H1 (cell line): ENCODE measurements around the gene SLC26A9. TPM values are rescaled to one million over a fixed set of nuclear protein-coding genes. Genes with fewer than 3 reads are reported as not detected.

Source experiments
- CTCF ChIA-PET: fragments of 300-600 bp; sonication (Branson Sonifier 250); formaldehyde crosslinking; loops from one replicate; lab custom pipeline; 2021; ENCODE audit not compliant: partially characterized antibody; lab: Charles Lee
- POLR2A ChIA-PET: fragments of 300-600 bp; sonication (Branson Sonifier 250); formaldehyde crosslinking; loops from one replicate; lab custom pipeline; 2021; ENCODE audit warnings: inconsistent platforms; ENCODE audit not compliant: partially characterized antibody; lab: Charles Lee
- DNase-seq, 2 experiments: peaks; one replicate each; pipeline versions ENCODE4 v3.0.0 to v3.0.0-alpha.2; 2010 to 2022; ENCODE audit warnings: low spot score in 2 of 2, low read depth in 1 of 2, mixed read lengths in 1 of 2
- FAIRE-seq: peaks from 2 replicates; lab custom pipeline; 2011; peaks lifted over from hg19 to GRCh38; lab: Jason Lieb, UNC
- H2AFZ ChIP-seq: 2 replicates; pipeline ENCODE4 v1.8.1; 2012; ENCODE audit warnings: low read length, inconsistent platforms
- H2AK5ac ChIP-seq: 2 replicates; pipeline ENCODE4 v1.6.1; 2013; ENCODE audit warnings: low read depth, low read length
- H2BK120ac ChIP-seq: replicated peaks from 2 replicates; pipeline ENCODE3; 2013; ENCODE audit warnings: low read depth, low read length, inconsistent platforms
- H2BK12ac ChIP-seq: 2 replicates; pipeline ENCODE4 v1.6.1; 2013; ENCODE audit warnings: low read depth, low read length
- H2BK15ac ChIP-seq: 2 replicates; pipeline ENCODE4 v1.6.1; 2013; ENCODE audit warnings: low read length
- H2BK20ac ChIP-seq: 2 replicates; pipeline ENCODE4 v1.6.1; 2013; ENCODE audit warnings: low read length
- H2BK5ac ChIP-seq: 2 replicates; pipeline ENCODE4 v1.6.1; 2013; ENCODE audit warnings: low read depth, low read length
- H3K14ac ChIP-seq: 2 replicates; pipeline ENCODE4 v1.6.1; 2013; ENCODE audit warnings: inconsistent platforms; ENCODE audit not compliant: insufficient read length
- H3K18ac ChIP-seq: 2 replicates; pipeline ENCODE4 v1.6.1; 2013; ENCODE audit warnings: low read length; ENCODE audit errors: extremely low read depth
- H3K23ac ChIP-seq: 2 replicates; pipeline ENCODE4 v1.6.1; 2013; ENCODE audit warnings: inconsistent platforms; ENCODE audit not compliant: insufficient read length
- H3K23me2 ChIP-seq: 2 replicates; pipeline ENCODE4 v1.6.1; 2013; ENCODE audit warnings: low read depth, low read length
- H3K27ac ChIP-seq: 2 replicates; pipeline ENCODE4 v1.6.1; 2011; ENCODE audit warnings: low read depth, low read length, inconsistent platforms
- H3K27me3 ChIP-seq, 4 experiments: replicated peaks in 1 of 4; 1 replicate in 1 of 4; 2 replicates in 3 of 4; pipeline versions ENCODE4 v1.6.1 to v1.8.1; 2011 to 2013; ENCODE audit warnings: low read length in 3 of 4, mild to moderate bottlenecking in 3 of 4, inconsistent platforms in 2 of 4, mixed read lengths in 2 of 4, moderate library complexity in 1 of 4; ENCODE audit not compliant: control insufficient read depth in 3 of 4, insufficient read depth in 3 of 4; ENCODE audit errors: extremely low read depth in 1 of 4
- H3K36me3 ChIP-seq, 4 experiments: 2 replicates each; pipeline versions ENCODE4 v1.6.1 to v1.8.1; 2011 to 2013; ENCODE audit warnings: mild to moderate bottlenecking in 4 of 4, low read length in 3 of 4, moderate library complexity in 2 of 4, control low read depth in 1 of 4, inconsistent platforms in 1 of 4; ENCODE audit not compliant: insufficient read depth in 4 of 4, control insufficient read depth in 2 of 4
- H3K4ac ChIP-seq: replicated peaks from 2 replicates; pipeline ENCODE3; 2013; ENCODE audit warnings: low read length, low read depth, mixed read lengths, inconsistent platforms; ENCODE audit not compliant: insufficient read length
- H3K4me1 ChIP-seq, 4 experiments: replicated peaks in 1 of 4; 1 replicate in 1 of 4; 2 replicates in 3 of 4; pipeline versions ENCODE4 v1.6.1 to v1.8.1; 2011 to 2013; ENCODE audit warnings: low read length in 3 of 4, inconsistent platforms in 2 of 4, mixed read lengths in 1 of 4; ENCODE audit not compliant: insufficient read depth in 4 of 4, control insufficient read depth in 3 of 4
- H3K4me2 ChIP-seq, 2 experiments: 2 replicates each; pipeline versions ENCODE4 v1.6.1 to v1.8.1; 2011 to 2013; ENCODE audit warnings: low read depth in 2 of 2, low read length in 2 of 2, control low read depth in 1 of 2, inconsistent platforms in 1 of 2, mild to moderate bottlenecking in 1 of 2; ENCODE audit not compliant: insufficient read depth in 1 of 2
- H3K4me3 ChIP-seq, 4 experiments: fragments of 200-600, 300-600 bp in 1 of 4; sonication (generic), shearing (Covaris generic), sonication (Bioruptor Twin) in 1 of 4; 2 replicates each; pipeline versions ENCODE4 v1.5.1 to v1.8.1; 2011 to 2016; ENCODE audit warnings: low read length in 4 of 4, low read depth in 3 of 4, control low read depth in 2 of 4, inconsistent platforms in 2 of 4, mild to moderate bottlenecking in 2 of 4, mixed read lengths in 1 of 4, moderate library complexity in 1 of 4; ENCODE audit not compliant: insufficient read depth in 2 of 4; ENCODE audit errors: extremely low read depth in 1 of 4
- H3K56ac ChIP-seq: replicated peaks from 2 replicates; pipeline ENCODE3; 2013; ENCODE audit warnings: low read depth, mild to moderate bottlenecking, mixed read lengths, low read length, inconsistent platforms; ENCODE audit not compliant: insufficient read length
- H3K79me1 ChIP-seq: 2 replicates; pipeline ENCODE4 v1.6.1; 2013; ENCODE audit warnings: low read depth, low read length, control low read depth
- H3K79me2 ChIP-seq, 2 experiments: 2 replicates each; pipeline versions ENCODE4 v1.6.1 to v1.8.1; 2012 to 2013; ENCODE audit warnings: low read length in 2 of 2, mild to moderate bottlenecking in 2 of 2, inconsistent platforms in 1 of 2; ENCODE audit not compliant: insufficient read depth in 2 of 2, control insufficient read depth in 1 of 2
- H3K9ac ChIP-seq, 4 experiments: replicated peaks in 1 of 4; 1 replicate in 1 of 4; 2 replicates in 3 of 4; pipeline versions ENCODE4 v1.6.1 to v1.8.1; 2011 to 2013; ENCODE audit warnings: low read depth in 3 of 4, low read length in 3 of 4, control low read depth in 2 of 4, mild to moderate bottlenecking in 2 of 4, moderate library complexity in 2 of 4, inconsistent platforms in 1 of 4; ENCODE audit errors: extremely low read depth in 1 of 4
- H3K9me3 ChIP-seq, 2 experiments: 2 replicates each; pipeline versions ENCODE4 v1.6.1 to v1.8.1; 2012 to 2013; ENCODE audit warnings: mild to moderate bottlenecking in 2 of 2, moderate library complexity in 2 of 2, control low read depth in 1 of 2, inconsistent platforms in 1 of 2, low read depth in 1 of 2, low read length in 1 of 2, mixed read lengths in 1 of 2; ENCODE audit not compliant: insufficient read depth in 2 of 2
- H4K20me1 ChIP-seq, 2 experiments: replicated peaks in 1 of 2; 2 replicates each; pipeline versions ENCODE3 to v1.8.1; 2011 to 2013; ENCODE audit warnings: inconsistent platforms in 2 of 2, low read length in 2 of 2, mild to moderate bottlenecking in 1 of 2; ENCODE audit not compliant: insufficient read depth in 2 of 2, control insufficient read depth in 1 of 2
- H4K5ac ChIP-seq: 2 replicates; pipeline ENCODE4 v1.6.1; 2013; ENCODE audit warnings: low read length, low read depth, mixed read lengths, inconsistent platforms; ENCODE audit not compliant: insufficient read length
- H4K8ac ChIP-seq: 2 replicates; pipeline ENCODE4 v1.8.0; 2013; ENCODE audit warnings: mild to moderate bottlenecking, moderate library complexity, low read length, inconsistent platforms; ENCODE audit not compliant: insufficient read depth; ENCODE audit errors: extremely low read depth
- H4K91ac ChIP-seq: replicated peaks from 2 replicates; pipeline ENCODE3; 2013; ENCODE audit warnings: low read length, mixed read lengths, inconsistent platforms; ENCODE audit not compliant: insufficient read length
- ASH2L ChIP-seq: fragments of 200-600, 300-600 bp; sonication (generic); IDR thresholded peaks from one replicate; pipeline ENCODE4 v1.7.1; 2017; ENCODE audit warnings: low read length
- BRCA1 ChIP-seq: IDR thresholded peaks from 2 replicates; pipeline ENCODE4 v1.6.1; 2012; ENCODE audit warnings: low read depth, low read length, improper control_type of control experiment
- CBX8 ChIP-seq: fragments of 300-800, 300-1000 bp; sonication (generic); IDR thresholded peaks from 2 replicates; pipeline ENCODE4 v1.7.1; 2016; ENCODE audit warnings: low read depth, low read length, borderline replicate concordance
- CEBPB ChIP-seq: IDR thresholded peaks from 2 replicates; pipeline ENCODE4 v1.6.1; 2012; ENCODE audit warnings: low read depth, low read length
- EP300 ChIP-seq, 2 experiments: IDR thresholded peaks; 1 replicate in 1 of 2; 2 replicates in 1 of 2; pipeline ENCODE4 v1.6.1; 2011 to 2012; ENCODE audit warnings: low read depth in 2 of 2, low read length in 2 of 2, mild to moderate bottlenecking in 2 of 2, borderline replicate concordance in 1 of 2, inconsistent platforms in 1 of 2, moderate library complexity in 1 of 2
- FOSL1 ChIP-seq: IDR thresholded peaks from 2 replicates; pipeline ENCODE4 v1.6.1; 2011; ENCODE audit warnings: mild to moderate bottlenecking, low read depth, low read length, moderate library complexity; ENCODE audit not compliant: insufficient read depth
- JUN ChIP-seq: IDR thresholded peaks from 2 replicates; pipeline ENCODE4 v1.6.1; 2011; ENCODE audit warnings: low read depth, mild to moderate bottlenecking, improper control_type of control experiment, low read length
- KDM5A ChIP-seq: fragments of 200-600 bp; IDR thresholded peaks from 2 replicates; pipeline ENCODE4 v1.7.1; 2012; ENCODE audit warnings: mild to moderate bottlenecking, low read length, inconsistent platforms, mixed read lengths
- NANOG ChIP-seq: IDR thresholded peaks from 2 replicates; pipeline ENCODE4 v1.6.1; 2011; ENCODE audit warnings: low read length, low read depth, mild to moderate bottlenecking, inconsistent platforms; ENCODE audit not compliant: insufficient read depth, poor library complexity, severe bottlenecking
- RAD21 ChIP-seq, 2 experiments: IDR thresholded peaks in 1 of 2; conservative IDR thresholded peaks in 1 of 2; 2 replicates each; pipeline ENCODE4 v1.6.1; 2011; ENCODE audit warnings: low read depth in 2 of 2, low read length in 2 of 2, improper control_type of control experiment in 1 of 2, inconsistent platforms in 1 of 2, mild to moderate bottlenecking in 1 of 2, moderate library complexity in 1 of 2
- WGBS, 2 experiments: shearing (Covaris generic) in 1 of 2; methylation state at CpG; one replicate each; pipeline versions ENCODE4 v1.1.6 to v1.1.7; 2013 to 2015; ENCODE audit warnings: low lambda C conversion rate in 2 of 2, mixed read lengths in 2 of 2, inconsistent platforms in 1 of 2, low coverage in 1 of 2, missing lambda C conversion rate in 1 of 2; ENCODE audit not compliant: insufficient replicate concordance in 2 of 2, insufficient coverage in 1 of 2, insufficient read length in 1 of 2; ENCODE audit errors: extremely low coverage in 1 of 2, missing lambda C conversion rate in 1 of 2; 5-methylcytosine and 5-hydroxymethylcytosine counted together
- polyA plus RNA-seq, 7 experiments: library from polyadenylated mRNA; depleted of rRNA in 3 of 7; stranded (reverse) in 5 of 7; unstranded in 2 of 7; fragments of >200 nt in 5 of 7; fragments of 200-250 nt in 2 of 7; gene quantifications; 1 replicate in 5 of 7; 2 replicates in 1 of 7; 4 replicates in 1 of 7; pipeline versions ENCODE4 v1.2.1 to v1.2.3, GENCODE V29; 2011 to 2013; ENCODE audit warnings: missing spikeins in 2 of 7, mixed read lengths in 2 of 7
- total RNA-seq: library from RNA; stranded (reverse); fragmentation: NEBNext Ultra II Directional; extraction: Animal tissue kit (Norgen Biotek cat#: 25700); gene quantifications from 2 replicates; pipeline ENCODE4 v1.2.1, GENCODE V29; 2021

SLC26A9 gene
- total and polyA plus RNA-seq, 2 of the 8 experiments (the other 6 are each of a cell fraction or from before 2014, with no cell fraction given), result not detected

DNA sequence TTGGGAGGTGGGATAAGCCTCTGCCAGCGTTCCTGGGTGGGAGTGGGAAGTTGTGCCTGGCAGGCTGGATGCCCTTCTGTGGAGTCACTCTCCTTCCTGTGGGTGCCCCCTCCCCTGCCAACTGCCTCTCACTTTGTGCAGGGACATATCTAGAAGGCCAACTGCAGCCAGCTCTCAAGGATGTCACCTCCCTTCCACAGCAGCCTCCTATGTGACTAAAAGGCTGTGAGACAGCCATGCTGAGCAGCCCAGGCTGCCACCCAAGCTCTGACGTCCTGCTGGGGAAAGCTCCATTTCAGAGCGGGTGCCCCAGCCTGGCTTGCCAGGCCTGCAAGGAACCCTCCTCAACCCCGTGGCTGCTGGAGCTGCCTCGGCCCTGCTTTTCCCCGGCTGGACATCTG is 19.6 kb upstream of the SLC26A9 start:
- Histone ChIP-seq H2BK15ac (peak overlapping the region; percentile 61; the same call in 1 of the 2 replicates), H3K36me3 (no peaks in the 10 kb centered on the region), H2AFZ (no peak overlapping the region), H3K14ac (no peak overlapping the region), H2BK12ac (no peak overlapping the region), H4K91ac (no peak overlapping the region), H3K23ac (no peak overlapping the region), H2BK20ac (no peak overlapping the region), H2AK5ac (no peak overlapping the region), H3K79me1 (no peaks in the 10 kb centered on the region), H3K4me1 (peaks cover 0 to 9% (median 4%) of the 10 kb centered on the region in 4 experiments; a peak in 4 of 7 replicates), H3K4ac (no peak overlapping the region), H3K4me3 (no peak overlapping the region), H2BK120ac (no peak overlapping the region), H3K56ac (no peak overlapping the region), H4K20me1 (no peaks in the 10 kb centered on the region), H4K8ac (no peak overlapping the region; the same call in 1 of the 2 replicates), H3K23me2 (no peaks in the 10 kb centered on the region), H3K18ac (no peak overlapping the region), H3K9me3 (no peaks in the 10 kb centered on the region), H3K27ac (no peak overlapping the region), H2BK5ac (no peak overlapping the region), H3K4me2 (no peak overlapping the region), H3K27me3 (no peaks in the 10 kb centered on the region), H3K79me2 (no peaks in the 10 kb centered on the region), H4K5ac (no peak overlapping the region), H3K9ac (no peak overlapping the region)
- POLR2A ChIA-PET, result no interaction called here
- 85% methylated on average over 6 of the region's 6 CpGs; no CpG with 5 or more reads in 1 of the 2 experiments for WGBS, 2 experiments
- FAIRE-seq (no peak), DNase-seq (no peak)
- CTCF ChIA-PET, result interaction anchor here (0.9 to 5.7 kb wide), 6 partner anchors 14 to 171 kb away, joined by 3 to 50 read pairs (median 5); partner anchors contain the start of gene SLC26A9
- TF ChIP-seq EP300 (IDR thresholded peaks at IDR 0.05; ENCODE audit: borderline replicate concordance in 1 of 2, low read depth in 2 of 2, low read length in 2 of 2), result no peak
- no peak for TF ChIP-seq JUN
- TF ChIP-seq ASH2L, result no peak
- TF ChIP-seq BRCA1, result no peak
- TF ChIP-seq FOSL1, result no peak
- TF ChIP-seq CEBPB, result no peak
- no peak for TF ChIP-seq KDM5A
- no peak for TF ChIP-seq NANOG
- TF ChIP-seq CBX8, result no peak
- no peak for TF ChIP-seq RAD21 (IDR thresholded peaks at IDR 0.05 in 1 of 2, conservative IDR thresholded peaks at IDR 0.05 in 1 of 2; ENCODE audit: low read depth in 2 of 2, low read length in 2 of 2)
